HCT116 (cell line): ENCODE measurements around the gene PRIMPOL. TPM values are rescaled to one million over a fixed set of nuclear protein-coding genes. Genes with fewer than 3 reads are reported as not detected.

ENCODE experiments used
- ATAC-seq: fragments of 200-7000 bp; cut with Tn5 transposase; 2 replicates; pipeline ENCODE4 v1.9.1; 2020; ENCODE audit warnings: mild to moderate bottlenecking, moderate library complexity
- BruUV-seq: library from RNA; stranded (reverse); fragments of 400-500 nt; replicated peaks from 2 replicates; lab custom pipeline; 2021; lab: Mats Ljungman, UMichigan
- CTCF ChIA-PET: fragments of 300-600 bp; sonication (Branson Sonifier 250); formaldehyde crosslinking; loops from one replicate; lab custom pipeline; 2021; ENCODE audit warnings: antibody characterized with exemption; lab: Charles Lee
- POLR2A ChIA-PET: fragments of 300-600, 350-600 bp; sonication (Branson Sonifier 250); formaldehyde crosslinking; loops from one replicate; lab custom pipeline; 2021; ENCODE audit warnings: antibody characterized with exemption; lab: Charles Lee
- RAD21 ChIA-PET, 2 experiments: fragments of 300-600 bp; sonication (Branson Sonifier 250); formaldehyde crosslinking; loops; one replicate each; lab custom pipeline; 2023; ENCODE audit warnings: low total read pairs in 2 of 2; ENCODE audit not compliant: uncharacterized antibody in 2 of 2, unreplicated experiment in 2 of 2, low non-redundant PET in 1 of 2; lab: Charles Lee
- DNase-seq: peaks from one replicate; pipeline ENCODE4 v3.0.0-alpha.2; 2010; ENCODE audit warnings: low read depth, low spot score
- H2AFZ ChIP-seq: fragments of 200-600 bp; shearing (Covaris generic), sonication (generic); 2 replicates; pipeline ENCODE4 v1.6.1; 2017; ENCODE audit warnings: low read depth, mixed run types, mixed read lengths, antibody characterized with exemption, low read length; ENCODE audit not compliant: poor library complexity, severe bottlenecking
- H3K27ac ChIP-seq: 2 replicates; pipeline ENCODE4 v1.5.1; 2012; ENCODE audit warnings: low read depth, low read length
- H3K27me3 ChIP-seq: fragments of 200-600 bp; sonication (generic); 2 replicates; pipeline ENCODE4 v1.6.1; 2016; ENCODE audit warnings: mixed run types, low read length, mixed read lengths; ENCODE audit not compliant: insufficient read depth
- H3K36me3 ChIP-seq, 2 experiments: fragments of 200-500 bp in 1 of 2; fragments of 200-600 bp in 1 of 2; sonication (Bioruptor generic) in 1 of 2; sonication (generic) in 1 of 2; 2 replicates each; pipeline versions ENCODE4 v1.5.1 to v1.6.1; 2014 to 2016; ENCODE audit warnings: low read length in 2 of 2, inconsistent platforms in 1 of 2, mixed read lengths in 1 of 2, mixed run types in 1 of 2; ENCODE audit not compliant: insufficient read depth in 2 of 2, control insufficient read depth in 1 of 2
- H3K4me1 ChIP-seq, 2 experiments: fragments of 200-600 bp in 1 of 2; sonication (generic) in 1 of 2; 2 replicates each; pipeline versions ENCODE4 v1.5.1 to v1.6.1; 2012 to 2017; ENCODE audit warnings: low read length in 2 of 2, inconsistent platforms in 1 of 2, mild to moderate bottlenecking in 1 of 2, mixed read lengths in 1 of 2, mixed run types in 1 of 2, moderate library complexity in 1 of 2; ENCODE audit not compliant: insufficient read depth in 2 of 2, control insufficient read depth in 1 of 2
- H3K4me2 ChIP-seq: fragments of 200-600 bp; sonication (generic); 2 replicates; pipeline ENCODE4 v1.6.1; 2017; ENCODE audit warnings: mixed run types, low read length, mixed read lengths
- H3K4me3 ChIP-seq, 2 experiments: fragments of 200-600 bp in 1 of 2; sonication (generic) in 1 of 2; replicated peaks in 1 of 2; 2 replicates each; pipeline ENCODE4 v1.5.1; 2011 to 2016; ENCODE audit warnings: low read length in 2 of 2, control low read depth in 1 of 2, low read depth in 1 of 2, mild to moderate bottlenecking in 1 of 2, mixed read lengths in 1 of 2, mixed run types in 1 of 2
- H3K79me2 ChIP-seq: fragments of 200-600 bp; sonication (generic); 2 replicates; pipeline ENCODE4 v1.6.1; 2017; ENCODE audit warnings: mild to moderate bottlenecking, mixed run types, low read length, moderate library complexity, mixed read lengths; ENCODE audit not compliant: insufficient read depth
- H3K9ac ChIP-seq: fragments of 200-600 bp; sonication (generic); 2 replicates; pipeline ENCODE4 v1.6.1; 2016; ENCODE audit warnings: low read length, mixed read lengths
- H3K9me2 ChIP-seq: fragments of 200-600 bp; sonication (generic), shearing (Covaris generic); 2 replicates; pipeline ENCODE4 v1.6.1; 2017; ENCODE audit warnings: mixed run types, mild to moderate bottlenecking, moderate library complexity; ENCODE audit not compliant: insufficient read depth
- H3K9me3 ChIP-seq, 2 experiments: fragments of 200-500 bp in 1 of 2; fragments of 200-600 bp in 1 of 2; sonication (Bioruptor generic) in 1 of 2; sonication (generic) in 1 of 2; 2 replicates each; pipeline ENCODE4 v1.6.1; 2014 to 2017; ENCODE audit warnings: low read length in 2 of 2, mixed read lengths in 2 of 2, inconsistent platforms in 1 of 2, low read depth in 1 of 2, mild to moderate bottlenecking in 1 of 2, mixed run types in 1 of 2, moderate library complexity in 1 of 2; ENCODE audit not compliant: control insufficient read depth in 1 of 2, insufficient read depth in 1 of 2
- H4K20me1 ChIP-seq: fragments of 200-600 bp; sonication (generic), shearing (Covaris generic); 2 replicates; pipeline ENCODE4 v1.6.1; 2017; ENCODE audit warnings: mixed run types, mild to moderate bottlenecking, moderate library complexity; ENCODE audit not compliant: insufficient read depth
- CBX3 ChIP-seq: IDR thresholded peaks from 2 replicates; pipeline ENCODE4 v1.6.1; 2012; ENCODE audit warnings: low read depth
- ELF1 ChIP-seq: IDR thresholded peaks from 2 replicates; pipeline ENCODE4 v1.6.1; 2012; ENCODE audit warnings: low read depth, borderline replicate concordance
- JUND ChIP-seq: IDR thresholded peaks from 2 replicates; pipeline ENCODE4 v1.6.1; 2012
- SIN3A ChIP-seq: IDR thresholded peaks from 2 replicates; pipeline ENCODE4 v1.6.1; 2012; ENCODE audit warnings: low read depth
- SP1 ChIP-seq: IDR thresholded peaks from 2 replicates; pipeline ENCODE4 v1.6.1; 2012; ENCODE audit warnings: low read depth
- YY1 ChIP-seq: IDR thresholded peaks from 2 replicates; pipeline ENCODE4 v1.6.1; 2011; ENCODE audit warnings: low read length, low read depth, moderate library complexity, mild to moderate bottlenecking; ENCODE audit not compliant: insufficient replicate concordance; ENCODE audit errors: extremely low read depth
- intact Hi-C: fragments of 100-400 bp; cut with micrococcal nuclease; formaldehyde crosslinking; loops from 2 replicates; pipeline ENCODE4 v1.10.0; 2022
- total RNA-seq: library from RNA; stranded (reverse); gene quantifications from one replicate; pipeline ENCODE4 v1.2.1, GENCODE V29; 2021; ENCODE audit not compliant: unreplicated experiment
- TF ChIP-seq, protein P1 (sequence below): IDR thresholded peaks from 2 replicates; pipeline ENCODE4 v1.6.1; 2012
- TF ChIP-seq, protein P2 (sequence below): IDR thresholded peaks from 2 replicates; pipeline ENCODE4 v1.6.1; 2012

Gene PRIMPOL
- total RNA-seq, 1 experiment from 2014 or later: 11.3 TPM

DNA sequence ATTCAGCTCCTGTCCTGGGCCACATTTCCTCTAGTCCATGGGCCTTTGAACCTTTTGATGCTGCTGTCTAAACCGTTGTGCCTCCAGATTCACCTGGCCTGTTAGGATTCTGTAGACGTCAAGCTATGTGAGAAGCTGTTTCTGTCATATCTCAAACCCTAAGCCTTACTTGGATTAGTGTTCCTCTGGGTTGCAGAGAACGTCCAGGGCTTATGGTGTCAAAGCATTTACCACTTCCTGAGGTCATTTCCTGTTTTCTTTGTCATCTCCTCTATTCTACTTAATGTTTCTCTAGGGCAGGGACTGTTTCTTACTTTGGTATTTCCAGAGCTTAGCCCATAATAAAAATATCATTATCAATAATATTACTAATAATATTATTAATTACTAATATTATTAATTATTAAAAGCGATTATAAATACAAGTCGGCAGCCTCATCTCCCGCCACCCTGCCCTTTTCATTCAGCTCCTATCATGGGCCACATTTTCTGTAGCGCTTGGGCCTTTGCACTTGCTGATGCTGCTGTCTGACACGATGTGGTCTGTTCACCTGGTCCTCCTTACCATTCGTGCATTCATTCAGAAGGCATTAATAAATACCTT, 19.1 kb downstream of the PRIMPOL start:
- intact Hi-C loops: no loop called here
- H3K9me2 ChIP-seq: no peaks in the 10 kb centered on the region
- no peak overlapping the region for H3K4me3 ChIP-seq
- ATAC-seq (no peak), DNase-seq (no peak)
- H3K9me3 ChIP-seq: no peaks in the 10 kb centered on the region
- H3K79me2 ChIP-seq: no peaks in the 10 kb centered on the region
- ChIA-PET POLR2A (no interaction called here), RAD21 (no interaction called here), CTCF (no interaction called here)
- no peaks in the 10 kb centered on the region for H3K27me3 ChIP-seq
- TF ChIP-seq JUND: no peak
- no peak for TF ChIP-seq ELF1
- TF ChIP-seq SP1: no peak
- H3K4me2 ChIP-seq: no peak overlapping the region
- no peak overlapping the region for H2AFZ ChIP-seq
- no TSS peak for BruUV-seq
- H3K9ac ChIP-seq: no peak overlapping the region
- no peaks in the 10 kb centered on the region for H3K4me1 ChIP-seq
- no peaks in the 10 kb centered on the region for H3K36me3 ChIP-seq
- no peak overlapping the region for H3K27ac ChIP-seq
- H4K20me1 ChIP-seq: no peaks in the 10 kb centered on the region

DNA sequence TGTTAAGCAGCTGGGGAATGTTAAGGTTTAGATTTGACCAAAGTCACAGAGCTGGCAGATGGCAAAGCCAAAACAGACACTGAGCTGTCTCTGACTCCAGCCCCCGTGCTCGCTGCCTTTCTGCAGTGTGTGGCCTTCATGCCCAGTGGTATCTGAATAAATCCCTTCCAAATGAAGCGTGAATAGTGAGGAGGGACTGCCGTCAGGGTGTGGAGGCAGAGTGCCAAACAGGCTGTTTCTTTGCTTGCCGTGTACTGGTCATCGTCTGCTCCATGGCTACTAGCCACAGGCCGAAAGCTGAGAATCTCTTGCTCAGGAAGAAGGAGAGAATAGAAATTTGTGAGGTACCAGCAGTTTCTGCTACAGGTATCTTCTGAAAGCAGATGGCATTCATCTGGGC, 19.7 kb downstream of the PRIMPOL start:
- intact Hi-C loops: no loop called here
- DNase-seq (no peak), ATAC-seq (no peak)
- no peaks in the 10 kb centered on the region for H3K9me3 ChIP-seq
- CTCF ChIA-PET: no interaction called here
- H3K36me3 ChIP-seq: no peaks in the 10 kb centered on the region
- H3K9me2 ChIP-seq: no peaks in the 10 kb centered on the region
- H4K20me1 ChIP-seq: no peaks in the 10 kb centered on the region
- RAD21 ChIA-PET: no interaction called here
- H3K4me1 ChIP-seq: no peaks in the 10 kb centered on the region
- H3K79me2 ChIP-seq: no peaks in the 10 kb centered on the region
- no TSS peak for BruUV-seq
- TF ChIP-seq, protein P1, sequence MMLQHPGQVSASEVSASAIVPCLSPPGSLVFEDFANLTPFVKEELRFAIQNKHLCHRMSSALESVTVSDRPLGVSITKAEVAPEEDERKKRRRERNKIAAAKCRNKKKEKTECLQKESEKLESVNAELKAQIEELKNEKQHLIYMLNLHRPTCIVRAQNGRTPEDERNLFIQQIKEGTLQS: no peak
- no peak for TF ChIP-seq YY1
- TF ChIP-seq CBX3: no peak
- TF ChIP-seq, protein P2, sequence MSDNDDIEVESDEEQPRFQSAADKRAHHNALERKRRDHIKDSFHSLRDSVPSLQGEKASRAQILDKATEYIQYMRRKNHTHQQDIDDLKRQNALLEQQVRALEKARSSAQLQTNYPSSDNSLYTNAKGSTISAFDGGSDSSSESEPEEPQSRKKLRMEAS: no peak
- TF ChIP-seq ELF1: no peak
- TF ChIP-seq SIN3A: no peak
- H3K27me3 ChIP-seq: no peaks in the 10 kb centered on the region
- no peak overlapping the region for H3K4me2 ChIP-seq
- H3K9ac ChIP-seq: no peak overlapping the region
- H2AFZ ChIP-seq: no peak overlapping the region
- POLR2A ChIA-PET: no interaction called here
- no peak overlapping the region for H3K27ac ChIP-seq
- no peak overlapping the region for H3K4me3 ChIP-seq
